SK-N-SH treated with all-trans-retinoic acid at 6 μM for 48 hours (cell line): ENCODE measurements around the gene TAX1BP3.

Experiments used
- BACH2 ChIP-seq: fragments of 250-450 bp; sonication (Bioruptor Pico); IDR thresholded peaks from 2 replicates; pipeline ENCODE4 v1.9.0; 2021; ENCODE audit warnings: mild to moderate bottlenecking, borderline replicate concordance
- CREB5 ChIP-seq: fragments of 250-450 bp; sonication (Bioruptor Pico); IDR thresholded peaks from 2 replicates; pipeline ENCODE4 v1.5.1; 2020; ENCODE audit warnings: low read depth, mild to moderate bottlenecking, moderate library complexity
- ESRRG ChIP-seq: fragments of 250-450 bp; sonication (Bioruptor Pico); IDR thresholded peaks from 2 replicates; pipeline ENCODE4 v1.6.1; 2021; ENCODE audit warnings: mild to moderate bottlenecking
- PATZ1 ChIP-seq: fragments of 250-450 bp; sonication (Bioruptor Pico); IDR thresholded peaks from 2 replicates; pipeline ENCODE4 v1.8.0; 2020; ENCODE audit warnings: mild to moderate bottlenecking, moderate library complexity, borderline replicate concordance
- POU6F1 ChIP-seq: fragments of 250-450 bp; sonication (Bioruptor Pico); IDR thresholded peaks from 2 replicates; pipeline ENCODE4 v1.8.0; 2021; ENCODE audit warnings: low read depth, mild to moderate bottlenecking, moderate library complexity, borderline replicate concordance
- SNAI2 ChIP-seq: fragments of 250-450 bp; sonication (Bioruptor Pico); IDR thresholded peaks from 2 replicates; pipeline ENCODE4 v1.5.0; 2020; ENCODE audit warnings: mild to moderate bottlenecking, moderate library complexity

- TF ChIP-seq CREB5 (CRISPR knock-in tag): no peak
- no peak for TF ChIP-seq SNAI2 (CRISPR knock-in tag)
- TF ChIP-seq ESRRG: no peak
- TF ChIP-seq PATZ1 (CRISPR knock-in tag): no peak
- no peak for TF ChIP-seq BACH2 (CRISPR knock-in tag)
- TF ChIP-seq POU6F1: no peak
These were observed 12.0 kb downstream of the TAX1BP3 start for GRCh38 chr17:3656353-3656752.
